Esophagus muscularis mucosa (tissue), 4 donors: ENCODE data around the gene SLC35F6. TPM values are rescaled to one million over a fixed set of nuclear protein-coding genes. Genes with fewer than 3 reads are reported as not detected.
A peak's percentile ranks its signal among the peaks of the same experiment; 100 is the strongest.

Source experiments
- DNase-seq: peaks from one replicate; pipeline ENCODE4 v3.0.0-alpha.2; 2017; ENCODE audit errors: extremely low spot score
- H3K27ac ChIP-seq, 4 donors: fragments of 200-600 bp; sonication (generic); replicated peaks in 1 of 4; 1 replicate in 3 of 4; 2 replicates in 1 of 4; pipeline ENCODE4 v1.5.1; 2016 to 2019; ENCODE audit warnings: mild to moderate bottlenecking in 1 of 4
- H3K27me3 ChIP-seq, 4 donors: fragments of 200-600 bp; sonication (generic); one replicate each; pipeline versions ENCODE4 v1.5.1 to v1.6.0; 2016 to 2019
- H3K36me3 ChIP-seq, 4 donors: fragments of 200-600 bp; sonication (generic); one replicate each; pipeline ENCODE4 v1.5.1; 2016 to 2019
- H3K4me1 ChIP-seq, 4 donors: fragments of 200-600 bp; sonication (generic); one replicate each; pipeline ENCODE4 v1.5.1; 2016 to 2019
- H3K4me3 ChIP-seq, 4 donors: fragments of 200-600 bp; sonication (generic); 1 replicate in 2 of 4; 2 replicates in 2 of 4; pipeline ENCODE4 v1.5.1; 2016 to 2019; ENCODE audit warnings: mild to moderate bottlenecking in 4 of 4, moderate library complexity in 1 of 4
- H3K9me3 ChIP-seq, 4 donors: fragments of 200-600 bp; sonication (generic); 1 replicate in 3 of 4; 2 replicates in 1 of 4; pipeline ENCODE4 v1.5.1; 2016 to 2019
- CTCF ChIP-seq, 3 experiments: fragments of 200-600 bp in 2 of 3; fragments of 450-650 bp in 1 of 3; sonication (generic) in 2 of 3; IDR thresholded peaks; one replicate each; pipeline ENCODE4 v1.5.1; 2017 to 2019; ENCODE audit warnings: antibody characterized with exemption in 3 of 3, mild to moderate bottlenecking in 2 of 3, moderate library complexity in 1 of 3
- EP300 ChIP-seq: sonication (generic); formaldehyde crosslinking; IDR thresholded peaks from one replicate; pipeline ENCODE4 v1.6.1; 2017; ENCODE audit warnings: antibody characterized with exemption
- POLR2A ChIP-seq: fragments of 450-650 bp; IDR thresholded peaks from one replicate; pipeline ENCODE4 v1.6.1; 2017; ENCODE audit warnings: antibody characterized with exemption, moderate library complexity, mild to moderate bottlenecking, low read depth
- POLR2AphosphoS5 ChIP-seq, 2 donors: sonication (generic); formaldehyde crosslinking; IDR thresholded peaks; one replicate each; pipeline ENCODE4 v1.6.1; 2017; ENCODE audit warnings: antibody characterized with exemption in 2 of 2
- WGBS: methylation state at CpG from one replicate; pipeline ENCODE4 v1.1.5; 2018; 5-methylcytosine and 5-hydroxymethylcytosine counted together
- intact Hi-C: fragments of 100-400 bp; cut with DNase I; formaldehyde crosslinking; loops from one replicate; pipeline ENCODE4 v1.15.1; 2023
- total RNA-seq, 4 donors: library from RNA; depleted of rRNA; stranded (reverse); fragments of >200 nt; gene quantifications; one replicate each; pipeline versions ENCODE4 v1.1.0 to v1.2.1, GENCODE V29; 2016

SLC35F6 gene
- total RNA-seq, 4 donors from 2014 or later, result 31.6 to 50.7 (median 41.3) TPM

- H3K36me3 ChIP-seq, result no peaks in the 10 kb centered on the region
- DNase-seq, result no peak
- 88% methylated on average over 1 of the region's 1 CpG for WGBS
- no peaks in the 10 kb centered on the region for H3K9me3 ChIP-seq
- intact Hi-C loops, result no loop called here
- no peak for TF ChIP-seq POLR2A
- H3K4me1 ChIP-seq, result peaks cover 56 to 79% (median 67%) of the 10 kb centered on the region in 4 donors
- H3K4me3 ChIP-seq, result no peak overlapping the region
- H3K27ac ChIP-seq, result peak overlapping the region; percentile 7 to 85 (median 82)
- H3K27me3 ChIP-seq, result no peaks in the 10 kb centered on the region
Measured at GRCh38 chr2:26722328-26722727, 41.8 kb upstream of the SLC35F6 start.

GRCh38 chr2:26722911-26723310 is 41.2 kb upstream of the SLC35F6 start:
- DNase-seq, result no peak
- peak overlapping the region; percentile 56 to 85 (median 65) for H3K27ac ChIP-seq
- no peak for TF ChIP-seq CTCF (IDR thresholded peaks at IDR 0.05)
- TF ChIP-seq POLR2AphosphoS5 (IDR thresholded peaks at IDR 0.05), result no peak
- TF ChIP-seq POLR2A, result no peak
- TF ChIP-seq EP300, result no peak
- 100% methylated on average over 1 of the region's 1 CpG for WGBS
- H3K27me3 ChIP-seq, result no peaks in the 10 kb centered on the region
- H3K36me3 ChIP-seq, result peaks cover 0 to under 1% (median under 1%) of the 10 kb centered on the region in 4 donors
- peaks cover 52 to 74% (median 67%) of the 10 kb centered on the region in 4 donors for H3K4me1 ChIP-seq
- H3K9me3 ChIP-seq, result no peaks in the 10 kb centered on the region
- no peak overlapping the region for H3K4me3 ChIP-seq
- intact Hi-C loops, result no loop called here

GRCh38 chr2:26723475-26723874 is 40.6 kb upstream of the SLC35F6 start:
- WGBS, result 89% methylated on average over 3 of the region's 3 CpGs
- Histone ChIP-seq H3K9me3 (no peaks in the 10 kb centered on the region), H3K4me3 (no peak overlapping the region), H3K27ac (peak overlapping the region; percentile 56 to 85 (median 65)), H3K4me1 (peaks cover 52 to 72% (median 66%) of the 10 kb centered on the region in 4 donors), H3K36me3 (peaks cover 0 to 6% (median 2%) of the 10 kb centered on the region in 4 donors), H3K27me3 (no peaks in the 10 kb centered on the region)
- no peak for TF ChIP-seq POLR2A
- TF ChIP-seq EP300, result no peak
- TF ChIP-seq CTCF (IDR thresholded peaks at IDR 0.05), result no peak
- TF ChIP-seq POLR2AphosphoS5 (IDR thresholded peaks at IDR 0.05), result no peak
- intact Hi-C loops, result no loop called here
- no peak for DNase-seq

- Histone ChIP-seq H3K27me3 (no peaks in the 10 kb centered on the region), H3K36me3 (peaks cover 0 to 9% (median 2%) of the 10 kb centered on the region in 4 donors), H3K9me3 (no peaks in the 10 kb centered on the region), H3K4me1 (peaks cover 52 to 67% (median 60%) of the 10 kb centered on the region in 4 donors), H3K4me3 (no peak overlapping the region), H3K27ac (peak overlapping the region; percentile 56 to 85 (median 65))
- no peak for DNase-seq
- no peak for TF ChIP-seq EP300
- no peak for TF ChIP-seq POLR2A
- peak in 1 of 2 donors; percentile 63 for TF ChIP-seq POLR2AphosphoS5 (IDR thresholded peaks at IDR 0.05)
- no peak for TF ChIP-seq CTCF (IDR thresholded peaks at IDR 0.05)
- intact Hi-C loops, result no loop called here
- WGBS, result 37% methylated on average over 6 of the region's 14 CpGs
Measured at GRCh38 chr2:26723991-26724750, 39.9 kb upstream of the SLC35F6 start.

- DNase-seq, result no peak
- Histone ChIP-seq H3K4me3 (no peak overlapping the region), H3K9me3 (no peaks in the 10 kb centered on the region), H3K27ac (peak overlapping the region; percentile 56 to 85 (median 65)), H3K36me3 (peaks cover 0 to 9% (median 2%) of the 10 kb centered on the region in 4 donors), H3K4me1 (peaks cover 44 to 59% (median 53%) of the 10 kb centered on the region in 4 donors), H3K27me3 (no peaks in the 10 kb centered on the region)
- WGBS, result 83% methylated on average over 12 of the region's 14 CpGs
- TF ChIP-seq EP300 (no peak), POLR2A (no peak), CTCF (IDR thresholded peaks at IDR 0.05) (no peak), POLR2AphosphoS5 (IDR thresholded peaks at IDR 0.05) (no peak)
- intact Hi-C loops, result no loop called here
Measured at GRCh38 chr2:26724784-26725520, 39.1 kb upstream of the SLC35F6 start.
